H1 (cell line): Measurements from ENCODE around the gene CELF2. TPM values are rescaled to one million over a fixed set of nuclear protein-coding genes. Genes with fewer than 3 reads are reported as not detected.

Experiments
- CBX8 ChIP-seq: fragments of 300-800, 300-1000 bp; sonication (generic); IDR thresholded peaks from 2 replicates; pipeline ENCODE4 v1.7.1; 2016; ENCODE audit warnings: low read depth, low read length, borderline replicate concordance
- RFX5 ChIP-seq: IDR thresholded peaks from 2 replicates; pipeline ENCODE4 v1.6.1; 2011; ENCODE audit warnings: low read depth, low read length, improper control_type of control experiment, borderline replicate concordance
- SAP30 ChIP-seq: fragments of 300-600 bp; sonication (generic); IDR thresholded peaks from 2 replicates; pipeline ENCODE4 v1.7.1; 2012; ENCODE audit warnings: low read length, moderate library complexity, mild to moderate bottlenecking, inconsistent platforms; ENCODE audit not compliant: insufficient read depth, insufficient replicate concordance
- SP1 ChIP-seq: IDR thresholded peaks from 2 replicates; pipeline ENCODE4 v1.6.1; 2011; ENCODE audit warnings: low read depth, low read length
- SRF ChIP-seq: IDR thresholded peaks from 2 replicates; pipeline ENCODE4 v1.6.1; 2011; ENCODE audit warnings: mild to moderate bottlenecking, low read depth, low read length, moderate library complexity
- polyA plus RNA-seq, 7 experiments: library from polyadenylated mRNA; depleted of rRNA in 3 of 7; stranded (reverse) in 5 of 7; unstranded in 2 of 7; fragments of >200 nt in 5 of 7; fragments of 200-250 nt in 2 of 7; gene quantifications; 1 replicate in 5 of 7; 2 replicates in 1 of 7; 4 replicates in 1 of 7; pipeline versions ENCODE4 v1.2.1 to v1.2.3, GENCODE V29; 2011 to 2013; ENCODE audit warnings: missing spikeins in 2 of 7, mixed read lengths in 2 of 7
- total RNA-seq: library from RNA; stranded (reverse); fragmentation: NEBNext Ultra II Directional; extraction: Animal tissue kit (Norgen Biotek cat#: 25700); gene quantifications from 2 replicates; pipeline ENCODE4 v1.2.1, GENCODE V29; 2021
- TF ChIP-seq, protein P1 (sequence below): IDR thresholded peaks from 2 replicates; pipeline ENCODE4 v1.6.1; 2012; ENCODE audit warnings: low read length, inconsistent platforms

The CELF2 gene
- total and polyA plus RNA-seq, 2 of the 8 experiments (the other 6 are each of a cell fraction or from before 2014, with no cell fraction given) = 18.3 to 22.7 TPM

DNA sequence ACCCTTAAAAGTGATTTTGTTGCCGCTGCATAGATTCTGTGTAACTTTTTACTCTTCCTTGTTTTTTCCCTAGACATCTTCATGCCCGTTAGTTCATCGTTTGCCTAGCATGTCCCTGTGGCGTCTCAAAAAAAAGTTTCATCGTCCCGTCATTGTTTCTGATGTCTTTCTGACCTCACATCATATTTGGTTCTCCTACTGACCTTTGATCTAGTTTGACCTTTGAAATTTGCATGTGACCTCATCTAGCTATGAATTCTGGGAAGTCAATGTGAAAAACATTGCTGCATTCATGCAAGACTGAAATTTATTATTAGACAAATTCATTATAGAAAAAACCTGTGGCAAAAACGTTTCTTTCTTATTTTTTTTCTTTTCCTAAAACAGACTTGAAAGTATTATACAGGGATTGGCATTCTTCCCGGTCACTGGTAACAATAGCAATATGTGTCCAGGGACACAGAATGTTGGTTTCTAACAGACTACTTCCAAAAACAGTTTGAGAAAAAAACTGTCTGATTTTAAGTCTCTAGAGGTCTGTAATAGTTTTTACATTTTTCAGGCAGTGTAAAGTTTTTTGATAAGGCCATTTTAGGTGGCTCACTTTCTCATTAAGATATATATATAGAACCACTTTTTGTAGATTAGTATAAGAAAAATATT is 312.8 kb downstream of the CELF2 start (continued):
- TF ChIP-seq SAP30 = no peak
- no peak for TF ChIP-seq SP1
- TF ChIP-seq CBX8 = no peak
- no peak for TF ChIP-seq RFX5
- TF ChIP-seq SRF = no peak
- TF ChIP-seq, protein P1, sequence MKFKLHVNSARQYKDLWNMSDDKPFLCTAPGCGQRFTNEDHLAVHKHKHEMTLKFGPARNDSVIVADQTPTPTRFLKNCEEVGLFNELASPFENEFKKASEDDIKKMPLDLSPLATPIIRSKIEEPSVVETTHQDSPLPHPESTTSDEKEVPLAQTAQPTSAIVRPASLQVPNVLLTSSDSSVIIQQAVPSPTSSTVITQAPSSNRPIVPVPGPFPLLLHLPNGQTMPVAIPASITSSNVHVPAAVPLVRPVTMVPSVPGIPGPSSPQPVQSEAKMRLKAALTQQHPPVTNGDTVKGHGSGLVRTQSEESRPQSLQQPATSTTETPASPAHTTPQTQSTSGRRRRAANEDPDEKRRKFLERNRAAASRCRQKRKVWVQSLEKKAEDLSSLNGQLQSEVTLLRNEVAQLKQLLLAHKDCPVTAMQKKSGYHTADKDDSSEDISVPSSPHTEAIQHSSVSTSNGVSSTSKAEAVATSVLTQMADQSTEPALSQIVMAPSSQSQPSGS = no peak
